Upper lobe of left lung (tissue), 6 donors: ENCODE measurements around the gene NECTIN2. TPM values are rescaled to one million over a fixed set of nuclear protein-coding genes. Genes with fewer than 3 reads are reported as not detected.

Experiments
- ATAC-seq, 2 donors: fragments of 200-7000 bp; cut with Tn5 transposase; one replicate each; pipeline ENCODE4 v1.9.1; 2022; ENCODE audit warnings: mild to moderate bottlenecking in 2 of 2, moderate library complexity in 2 of 2; ENCODE audit not compliant: low FRiP score in 2 of 2
- DNase-seq, 2 donors: peaks; one replicate each; pipeline ENCODE4 v3.0.0-alpha.2; 2019 to 2020
- H3K27ac ChIP-seq, 4 donors: fragments of 200-600 bp; sonication (generic); one replicate each; pipeline ENCODE4 v1.5.1; 2016 to 2019
- H3K27me3 ChIP-seq, 4 donors: fragments of 200-600 bp; sonication (generic); one replicate each; pipeline ENCODE4 v1.5.1; 2017 to 2019
- H3K36me3 ChIP-seq, 4 donors: fragments of 200-600 bp; sonication (generic); one replicate each; pipeline ENCODE4 v1.5.1; 2016 to 2019
- H3K4me1 ChIP-seq, 4 donors: fragments of 200-600 bp; sonication (generic); one replicate each; pipeline ENCODE4 v1.5.1; 2018 to 2019
- H3K4me3 ChIP-seq, 4 donors: fragments of 200-600 bp; sonication (generic); one replicate each; pipeline ENCODE4 v1.5.1; 2017 to 2019; ENCODE audit warnings: mild to moderate bottlenecking in 2 of 4, moderate library complexity in 1 of 4
- H3K9me3 ChIP-seq, 4 donors: fragments of 200-600 bp; sonication (generic); one replicate each; pipeline ENCODE4 v1.5.1; 2018 to 2019
- CTCF ChIP-seq, 6 experiments: fragments of 450-650 bp in 4 of 6; fragments of 200-600 bp in 2 of 6; sonication (generic) in 2 of 6; IDR thresholded peaks; one replicate each; pipeline ENCODE4 v1.5.1; 2016 to 2019; ENCODE audit warnings: antibody characterized with exemption in 6 of 6
- EP300 ChIP-seq, 4 donors: sonication (generic); formaldehyde crosslinking; IDR thresholded peaks; one replicate each; pipeline ENCODE4 v1.5.1; 2017; ENCODE audit warnings: antibody characterized with exemption in 4 of 4, control low read depth in 2 of 4
- POLR2A ChIP-seq, 4 donors: fragments of 450-650 bp; IDR thresholded peaks; one replicate each; pipeline ENCODE4 v1.5.1; 2016 to 2017; ENCODE audit warnings: antibody characterized with exemption in 4 of 4, mild to moderate bottlenecking in 2 of 4
- POLR2AphosphoS5 ChIP-seq, 2 donors: sonication (generic); formaldehyde crosslinking; IDR thresholded peaks; one replicate each; pipeline ENCODE4 v1.5.1; 2017; ENCODE audit warnings: antibody characterized with exemption in 2 of 2
- WGBS, 2 donors: methylation state at CpG; one replicate each; pipeline ENCODE4 v1.1.5; 2017 to 2018; 5-methylcytosine and 5-hydroxymethylcytosine counted together
- total RNA-seq, 6 donors: library from RNA; depleted of rRNA in 4 of 6; stranded (reverse); fragments of >200 nt in 4 of 6; gene quantifications; one replicate each; pipeline versions ENCODE4 v1.1.0 to v1.2.1, GENCODE V29; 2016 to 2021
- donor health status: DM: no; HTN: no; CAD: no; lungs with moderate emphysema.
- donor health status: DM: no; HTN: yes; CAD: no; lungs with severe emphysema.

NECTIN2 gene
- total RNA-seq, 6 donors from 2014 or later: 52.2 to 152 (median 109) TPM

GRCh38 chr19:44867578-44867977, 21.5 kb downstream of the NECTIN2 start:
- no peak for TF ChIP-seq EP300 (IDR thresholded peaks at IDR 0.05)
- no peak for TF ChIP-seq CTCF (IDR thresholded peaks at IDR 0.05)
- no peak for TF ChIP-seq POLR2AphosphoS5 (IDR thresholded peaks at IDR 0.05)
- TF ChIP-seq POLR2A (IDR thresholded peaks at IDR 0.05): no peak
- H3K4me3 ChIP-seq: no peak overlapping the region
- H3K27ac ChIP-seq: peak overlapping the region in 1 of 4 donors; percentile 77
- H3K36me3 ChIP-seq: peaks cover 12 to 54% (median 25%) of the 10 kb centered on the region in 4 donors
- no peaks in the 10 kb centered on the region for H3K9me3 ChIP-seq
- peaks cover 0 to 6% (median 0%) of the 10 kb centered on the region in 4 donors for H3K4me1 ChIP-seq
- WGBS, 2 donors: 83 to 92% methylated on average over 12 of the region's 12 CpGs
- no peaks in the 10 kb centered on the region for H3K27me3 ChIP-seq
- no peak for ATAC-seq
- no peak for DNase-seq

GRCh38 chr19:44869733-44870470, 23.8 kb downstream of the NECTIN2 start:
- Histone ChIP-seq H3K27ac (peak overlapping the region; percentile 44 to 68 (median 50)), H3K27me3 (no peaks in the 10 kb centered on the region), H3K9me3 (no peaks in the 10 kb centered on the region), H3K36me3 (peaks cover 24 to 76% (median 45%) of the 10 kb centered on the region in 4 donors), H3K4me1 (peaks cover 0 to 6% (median 0%) of the 10 kb centered on the region in 4 donors), H3K4me3 (no peak overlapping the region)
- peak in 1 of 2 donors; percentile 65 for DNase-seq
- WGBS, 2 donors: 62 to 68% methylated on average over 13 of the region's 13 CpGs
- ATAC-seq: peak; percentile 60 to 62
- TF ChIP-seq POLR2AphosphoS5 (IDR thresholded peaks at IDR 0.05) (no peak), CTCF (IDR thresholded peaks at IDR 0.05) (no peak), POLR2A (IDR thresholded peaks at IDR 0.05) (no peak), EP300 (IDR thresholded peaks at IDR 0.05) (no peak)

GRCh38 chr19:44871809-44872208, 25.7 kb downstream of the NECTIN2 start:
- Histone ChIP-seq H3K27ac (no peak overlapping the region), H3K27me3 (no peaks in the 10 kb centered on the region), H3K4me3 (no peak overlapping the region), H3K4me1 (peaks cover 0 to 6% (median 0%) of the 10 kb centered on the region in 4 donors), H3K36me3 (peaks cover 24 to 76% (median 54%) of the 10 kb centered on the region in 4 donors), H3K9me3 (no peaks in the 10 kb centered on the region)
- ATAC-seq (no peak), DNase-seq (no peak)
- 90 to 97% methylated on average over 8 to 13 of the region's 14 CpGs for WGBS, 2 donors
- TF ChIP-seq EP300 (IDR thresholded peaks at IDR 0.05) (no peak), CTCF (IDR thresholded peaks at IDR 0.05) (no peak), POLR2AphosphoS5 (IDR thresholded peaks at IDR 0.05) (no peak)

- 87 to 95% methylated on average over 4 of the region's 4 CpGs for WGBS, 2 donors
- no peak overlapping the region for H3K4me3 ChIP-seq
- no peak for ATAC-seq
- DNase-seq: no peak
- peaks cover 0 to 6% (median 0%) of the 10 kb centered on the region in 4 donors for H3K4me1 ChIP-seq
- H3K36me3 ChIP-seq: peaks cover 29 to 79% (median 57%) of the 10 kb centered on the region in 4 donors
- no peak for TF ChIP-seq CTCF (IDR thresholded peaks at IDR 0.05)
- TF ChIP-seq POLR2A (IDR thresholded peaks at IDR 0.05): no peak
- TF ChIP-seq POLR2AphosphoS5 (IDR thresholded peaks at IDR 0.05): no peak
- no peak for TF ChIP-seq EP300 (IDR thresholded peaks at IDR 0.05)
- H3K9me3 ChIP-seq: no peaks in the 10 kb centered on the region
- H3K27ac ChIP-seq: no peak overlapping the region
- H3K27me3 ChIP-seq: no peaks in the 10 kb centered on the region
Observed at GRCh38 chr19:44872661-44873060, 26.6 kb downstream of the NECTIN2 start.
